ENCODE results near the gene ACTL6B.

Gene ACTL6B

GRCh38 chr7:100620804-100621203, 35.4 kb downstream of the ACTL6B start:
- TF ChIP-seq CTCF (IDR thresholded peaks at IDR 0.05; ENCODE audit: insufficient read depth, low read depth, low read length, missing control alignments), result no peak
- DNase-seq (ENCODE audit: low read depth), result no peak
- H3K4me3 ChIP-seq (ENCODE audit: low read depth, low read length), result no peak overlapping the region

- TF ChIP-seq CTCF (IDR thresholded peaks at IDR 0.05; ENCODE audit: insufficient read depth, low read depth, low read length, missing control alignments), result no peak
- no peak overlapping the region for H3K4me3 ChIP-seq (ENCODE audit: low read depth, low read length)
- DNase-seq (ENCODE audit: low read depth), result no peak
Observed at GRCh38 chr7:100620239-100620638, 36.0 kb downstream of the ACTL6B start.

GRCh38 chr7:100614308-100614861, 41.9 kb downstream of the ACTL6B start:
- TF ChIP-seq CTCF (IDR thresholded peaks at IDR 0.05; ENCODE audit: insufficient read depth, low read depth, low read length, missing control alignments), result no peak
- no peak for DNase-seq (ENCODE audit: low read depth)
- no peak overlapping the region for H3K4me3 ChIP-seq (ENCODE audit: low read depth, low read length)

GRCh38 chr7:100613412-100614175, 42.7 kb downstream of the ACTL6B start:
- no peak for DNase-seq (ENCODE audit: low read depth)
- TF ChIP-seq CTCF (IDR thresholded peaks at IDR 0.05; ENCODE audit: insufficient read depth, low read depth, low read length, missing control alignments), result no peak
- no peak overlapping the region for H3K4me3 ChIP-seq (ENCODE audit: low read depth, low read length)

GRCh38 chr7:100612730-100613390, 43.4 kb downstream of the ACTL6B start:
- no peak for TF ChIP-seq CTCF (IDR thresholded peaks at IDR 0.05; ENCODE audit: insufficient read depth, low read depth, low read length, missing control alignments)
- H3K4me3 ChIP-seq (ENCODE audit: low read depth, low read length), result peak overlapping the region; percentile 75
- DNase-seq (ENCODE audit: low read depth), result no peak

- TF ChIP-seq CTCF (IDR thresholded peaks at IDR 0.05; ENCODE audit: insufficient read depth, low read depth, low read length, missing control alignments), result no peak
- DNase-seq (ENCODE audit: low read depth), result peak; percentile 99
- H3K4me3 ChIP-seq (ENCODE audit: low read depth, low read length), result peak within 1 kb of the TSS; percentile 75
Observed at GRCh38 chr7:100611983-100612729, 44.1 kb downstream of the ACTL6B start, which contains the start of gene MOSPD3. Gene MOSPD3 (plus strand): TSS chr7:100612540. CDS start chr7:100612792, 252 bp downstream.
